ENCODE results near the gene LRP1B.

The LRP1B gene

DNA sequence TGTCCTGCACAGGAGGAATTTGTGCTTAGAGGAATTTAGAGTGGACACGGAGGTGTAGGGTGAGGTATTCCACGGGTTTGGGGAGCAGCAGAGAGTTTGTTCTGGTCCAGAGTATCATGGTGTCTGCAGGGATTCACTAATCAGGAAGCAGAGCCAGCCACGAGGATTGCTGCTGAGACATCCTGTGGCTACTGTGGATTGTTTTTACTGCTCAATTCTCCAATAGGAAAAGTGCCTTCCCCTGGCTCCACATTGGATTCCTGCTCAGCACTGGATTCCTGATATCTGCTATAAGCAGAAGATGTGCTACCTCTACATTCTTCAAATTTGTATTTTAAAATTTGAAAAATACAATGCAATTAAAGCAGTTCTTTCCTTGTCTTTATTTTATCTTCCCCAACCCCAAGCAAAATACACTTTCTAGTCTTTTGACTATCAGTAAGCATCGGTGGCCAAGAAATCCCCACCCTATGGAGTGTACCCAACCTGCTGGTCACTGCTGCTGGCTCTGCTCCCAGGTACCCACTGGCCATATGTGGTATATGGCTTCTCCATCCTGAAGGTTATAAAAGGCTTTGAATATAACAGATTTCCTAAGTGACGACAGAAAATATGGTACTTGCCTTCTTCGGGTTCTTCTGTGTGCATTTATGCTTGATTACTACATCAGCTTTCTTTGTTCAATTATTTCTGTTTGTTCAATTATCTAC, 1947.6 kb downstream of the LRP1B start:
- DNase-seq (ENCODE audit: low read depth): no peak
- TF ChIP-seq, protein P1, sequence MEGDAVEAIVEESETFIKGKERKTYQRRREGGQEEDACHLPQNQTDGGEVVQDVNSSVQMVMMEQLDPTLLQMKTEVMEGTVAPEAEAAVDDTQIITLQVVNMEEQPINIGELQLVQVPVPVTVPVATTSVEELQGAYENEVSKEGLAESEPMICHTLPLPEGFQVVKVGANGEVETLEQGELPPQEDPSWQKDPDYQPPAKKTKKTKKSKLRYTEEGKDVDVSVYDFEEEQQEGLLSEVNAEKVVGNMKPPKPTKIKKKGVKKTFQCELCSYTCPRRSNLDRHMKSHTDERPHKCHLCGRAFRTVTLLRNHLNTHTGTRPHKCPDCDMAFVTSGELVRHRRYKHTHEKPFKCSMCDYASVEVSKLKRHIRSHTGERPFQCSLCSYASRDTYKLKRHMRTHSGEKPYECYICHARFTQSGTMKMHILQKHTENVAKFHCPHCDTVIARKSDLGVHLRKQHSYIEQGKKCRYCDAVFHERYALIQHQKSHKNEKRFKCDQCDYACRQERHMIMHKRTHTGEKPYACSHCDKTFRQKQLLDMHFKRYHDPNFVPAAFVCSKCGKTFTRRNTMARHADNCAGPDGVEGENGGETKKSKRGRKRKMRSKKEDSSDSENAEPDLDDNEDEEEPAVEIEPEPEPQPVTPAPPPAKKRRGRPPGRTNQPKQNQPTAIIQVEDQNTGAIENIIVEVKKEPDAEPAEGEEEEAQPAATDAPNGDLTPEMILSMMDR (conservative IDR thresholded peaks at IDR 0.05; ENCODE audit: low read depth, low read length): no peak
- H3K4me3 ChIP-seq (ENCODE audit: low read length): no peak overlapping the region
